HEK293 (cell line): Measurements from ENCODE around the gene ITIH1.

ENCODE experiments used
- GLI4 ChIP-seq: fragments of 450-650 bp; formaldehyde crosslinking; IDR thresholded peaks from 2 replicates; pipeline ENCODE4 v1.5.1; 2016; ENCODE audit warnings: missing biosample characterization, missing genetic modification characterization
- ZEB2 ChIP-seq: fragments of 450-650 bp; formaldehyde crosslinking; IDR thresholded peaks from 2 replicates; pipeline ENCODE4 v1.5.1; 2016; ENCODE audit warnings: missing biosample characterization, missing genetic modification characterization
- ZNF596 ChIP-seq: fragments of 450-650 bp; IDR thresholded peaks from 2 replicates; pipeline ENCODE4 v1.5.0; 2018; ENCODE audit warnings: missing biosample characterization, mild to moderate bottlenecking, missing genetic modification characterization, moderate library complexity
- ZNF776 ChIP-seq: fragments of 450-650 bp; formaldehyde crosslinking; IDR thresholded peaks from 2 replicates; pipeline ENCODE4 v1.5.0; 2017; ENCODE audit warnings: missing biosample characterization, missing genetic modification characterization, borderline replicate concordance
- ZNF830 ChIP-seq: fragments of 450-650 bp; IDR thresholded peaks from 2 replicates; pipeline ENCODE4 v1.5.0; 2018; ENCODE audit warnings: missing biosample characterization, missing genetic modification characterization, low read depth, mild to moderate bottlenecking, moderate library complexity
- ZSCAN30 ChIP-seq: fragments of 450-650 bp; IDR thresholded peaks from 2 replicates; pipeline ENCODE4 v1.5.1; 2018; ENCODE audit warnings: missing biosample characterization, mild to moderate bottlenecking, missing genetic modification characterization, moderate library complexity
- TF ChIP-seq, protein P1 (sequence below): fragments of 450-650 bp; formaldehyde crosslinking; IDR thresholded peaks from 2 replicates; pipeline ENCODE4 v1.5.1; 2016; ENCODE audit warnings: missing biosample characterization, missing genetic modification characterization
- TF ChIP-seq, protein P2 (sequence below): fragments of 450-650 bp; formaldehyde crosslinking; IDR thresholded peaks from 2 replicates; pipeline ENCODE4 v1.5.1; 2016; ENCODE audit warnings: missing biosample characterization, missing genetic modification characterization
- TF ChIP-seq, protein P3 (sequence below): fragments of 450-650 bp; formaldehyde crosslinking; IDR thresholded peaks from 2 replicates; pipeline ENCODE4 v1.5.1; 2016; ENCODE audit warnings: missing biosample characterization, missing genetic modification characterization
- TF ChIP-seq, protein P4 (sequence below): fragments of 450-650 bp; formaldehyde crosslinking; IDR thresholded peaks from 2 replicates; pipeline ENCODE4 v1.5.1; 2017; ENCODE audit warnings: missing biosample characterization, missing genetic modification characterization

DNA sequence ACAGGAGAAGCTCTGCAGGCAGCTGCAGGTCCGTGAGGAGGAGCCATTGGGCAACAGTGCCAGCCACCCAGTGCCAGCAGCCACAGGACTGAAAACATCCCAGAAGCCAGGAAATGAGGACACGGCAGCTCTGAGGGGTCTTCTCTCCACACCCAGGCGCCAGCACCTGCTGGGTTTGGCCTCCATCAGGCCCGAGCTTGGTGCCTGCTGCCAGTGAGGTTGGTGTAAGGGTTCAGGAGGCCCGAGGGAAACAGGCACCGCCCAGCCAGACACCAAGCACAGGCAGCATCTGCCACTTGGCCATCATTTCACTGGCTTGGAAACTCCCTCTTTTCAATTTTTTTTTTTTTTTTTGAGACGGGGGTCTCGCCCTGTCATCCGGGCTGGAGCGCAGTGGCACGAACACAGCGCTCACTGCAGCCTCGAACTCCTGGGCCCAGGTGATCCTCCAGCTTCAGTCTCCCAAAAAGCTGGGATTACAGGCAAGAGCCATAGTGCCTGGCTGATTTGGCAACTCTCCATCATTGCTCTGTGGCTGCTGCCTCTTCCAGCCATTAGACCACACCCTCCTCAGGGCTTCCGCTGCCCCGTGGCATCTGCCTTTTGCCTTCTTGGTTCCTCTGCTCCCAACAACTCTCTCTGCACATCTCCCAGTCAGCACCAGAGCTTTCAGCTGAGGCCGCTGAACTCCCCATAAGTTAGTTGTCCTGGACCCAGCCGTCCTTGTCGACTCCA is 15.7 kb downstream of the ITIH1 start:
- TF ChIP-seq GLI4 (tag by site-specific recombination) (no peak), ZNF596 (no peak), ZEB2 (no peak), ZNF776 (tag by site-specific recombination) (no peak), ZNF830 (tag by site-specific recombination) (no peak), ZSCAN30 (tag by site-specific recombination) (no peak)
- TF ChIP-seq, protein P1, sequence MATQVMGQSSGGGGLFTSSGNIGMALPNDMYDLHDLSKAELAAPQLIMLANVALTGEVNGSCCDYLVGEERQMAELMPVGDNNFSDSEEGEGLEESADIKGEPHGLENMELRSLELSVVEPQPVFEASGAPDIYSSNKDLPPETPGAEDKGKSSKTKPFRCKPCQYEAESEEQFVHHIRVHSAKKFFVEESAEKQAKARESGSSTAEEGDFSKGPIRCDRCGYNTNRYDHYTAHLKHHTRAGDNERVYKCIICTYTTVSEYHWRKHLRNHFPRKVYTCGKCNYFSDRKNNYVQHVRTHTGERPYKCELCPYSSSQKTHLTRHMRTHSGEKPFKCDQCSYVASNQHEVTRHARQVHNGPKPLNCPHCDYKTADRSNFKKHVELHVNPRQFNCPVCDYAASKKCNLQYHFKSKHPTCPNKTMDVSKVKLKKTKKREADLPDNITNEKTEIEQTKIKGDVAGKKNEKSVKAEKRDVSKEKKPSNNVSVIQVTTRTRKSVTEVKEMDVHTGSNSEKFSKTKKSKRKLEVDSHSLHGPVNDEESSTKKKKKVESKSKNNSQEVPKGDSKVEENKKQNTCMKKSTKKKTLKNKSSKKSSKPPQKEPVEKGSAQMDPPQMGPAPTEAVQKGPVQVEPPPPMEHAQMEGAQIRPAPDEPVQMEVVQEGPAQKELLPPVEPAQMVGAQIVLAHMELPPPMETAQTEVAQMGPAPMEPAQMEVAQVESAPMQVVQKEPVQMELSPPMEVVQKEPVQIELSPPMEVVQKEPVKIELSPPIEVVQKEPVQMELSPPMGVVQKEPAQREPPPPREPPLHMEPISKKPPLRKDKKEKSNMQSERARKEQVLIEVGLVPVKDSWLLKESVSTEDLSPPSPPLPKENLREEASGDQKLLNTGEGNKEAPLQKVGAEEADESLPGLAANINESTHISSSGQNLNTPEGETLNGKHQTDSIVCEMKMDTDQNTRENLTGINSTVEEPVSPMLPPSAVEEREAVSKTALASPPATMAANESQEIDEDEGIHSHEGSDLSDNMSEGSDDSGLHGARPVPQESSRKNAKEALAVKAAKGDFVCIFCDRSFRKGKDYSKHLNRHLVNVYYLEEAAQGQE (tag by site-specific recombination) = no peak
- TF ChIP-seq, protein P2, sequence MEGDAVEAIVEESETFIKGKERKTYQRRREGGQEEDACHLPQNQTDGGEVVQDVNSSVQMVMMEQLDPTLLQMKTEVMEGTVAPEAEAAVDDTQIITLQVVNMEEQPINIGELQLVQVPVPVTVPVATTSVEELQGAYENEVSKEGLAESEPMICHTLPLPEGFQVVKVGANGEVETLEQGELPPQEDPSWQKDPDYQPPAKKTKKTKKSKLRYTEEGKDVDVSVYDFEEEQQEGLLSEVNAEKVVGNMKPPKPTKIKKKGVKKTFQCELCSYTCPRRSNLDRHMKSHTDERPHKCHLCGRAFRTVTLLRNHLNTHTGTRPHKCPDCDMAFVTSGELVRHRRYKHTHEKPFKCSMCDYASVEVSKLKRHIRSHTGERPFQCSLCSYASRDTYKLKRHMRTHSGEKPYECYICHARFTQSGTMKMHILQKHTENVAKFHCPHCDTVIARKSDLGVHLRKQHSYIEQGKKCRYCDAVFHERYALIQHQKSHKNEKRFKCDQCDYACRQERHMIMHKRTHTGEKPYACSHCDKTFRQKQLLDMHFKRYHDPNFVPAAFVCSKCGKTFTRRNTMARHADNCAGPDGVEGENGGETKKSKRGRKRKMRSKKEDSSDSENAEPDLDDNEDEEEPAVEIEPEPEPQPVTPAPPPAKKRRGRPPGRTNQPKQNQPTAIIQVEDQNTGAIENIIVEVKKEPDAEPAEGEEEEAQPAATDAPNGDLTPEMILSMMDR (tag by site-specific recombination) = no peak
- TF ChIP-seq, protein P3, sequence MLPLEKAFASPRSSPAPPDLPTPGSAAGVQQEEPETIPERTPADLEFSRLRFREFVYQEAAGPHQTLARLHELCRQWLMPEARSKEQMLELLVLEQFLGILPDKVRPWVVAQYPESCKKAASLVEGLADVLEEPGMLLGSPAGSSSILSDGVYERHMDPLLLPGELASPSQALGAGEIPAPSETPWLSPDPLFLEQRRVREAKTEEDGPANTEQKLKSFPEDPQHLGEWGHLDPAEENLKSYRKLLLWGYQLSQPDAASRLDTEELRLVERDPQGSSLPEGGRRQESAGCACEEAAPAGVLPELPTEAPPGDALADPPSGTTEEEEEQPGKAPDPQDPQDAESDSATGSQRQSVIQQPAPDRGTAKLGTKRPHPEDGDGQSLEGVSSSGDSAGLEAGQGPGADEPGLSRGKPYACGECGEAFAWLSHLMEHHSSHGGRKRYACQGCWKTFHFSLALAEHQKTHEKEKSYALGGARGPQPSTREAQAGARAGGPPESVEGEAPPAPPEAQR (tag by site-specific recombination) = no peak
- TF ChIP-seq, protein P4, sequence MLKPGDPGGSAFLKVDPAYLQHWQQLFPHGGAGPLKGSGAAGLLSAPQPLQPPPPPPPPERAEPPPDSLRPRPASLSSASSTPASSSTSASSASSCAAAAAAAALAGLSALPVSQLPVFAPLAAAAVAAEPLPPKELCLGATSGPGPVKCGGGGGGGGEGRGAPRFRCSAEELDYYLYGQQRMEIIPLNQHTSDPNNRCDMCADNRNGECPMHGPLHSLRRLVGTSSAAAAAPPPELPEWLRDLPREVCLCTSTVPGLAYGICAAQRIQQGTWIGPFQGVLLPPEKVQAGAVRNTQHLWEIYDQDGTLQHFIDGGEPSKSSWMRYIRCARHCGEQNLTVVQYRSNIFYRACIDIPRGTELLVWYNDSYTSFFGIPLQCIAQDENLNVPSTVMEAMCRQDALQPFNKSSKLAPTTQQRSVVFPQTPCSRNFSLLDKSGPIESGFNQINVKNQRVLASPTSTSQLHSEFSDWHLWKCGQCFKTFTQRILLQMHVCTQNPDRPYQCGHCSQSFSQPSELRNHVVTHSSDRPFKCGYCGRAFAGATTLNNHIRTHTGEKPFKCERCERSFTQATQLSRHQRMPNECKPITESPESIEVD = no peak
